Astrocyte (in vitro differentiated cells and primary cell): ENCODE data around the gene SPATA13.

Source experiments
- CTCF ChIP-seq: IDR thresholded peaks from 2 replicates; pipeline ENCODE4 v1.5.1; 2011; ENCODE audit warnings: low read depth, mild to moderate bottlenecking, inconsistent platforms, low read length, moderate library complexity; ENCODE audit not compliant: insufficient read depth
- EZH2 ChIP-seq: IDR thresholded peaks from 2 replicates; pipeline ENCODE4 v1.6.1; 2012; ENCODE audit warnings: mild to moderate bottlenecking, low read length, inconsistent platforms; ENCODE audit not compliant: insufficient read depth

GRCh38 chr13:24213932-24214331 is 53.4 kb downstream of the SPATA13 start:
- TF ChIP-seq CTCF (no peak), EZH2 (no peak)
